HepG2 (cell line): ENCODE data around the gene HELZ2. TPM values are rescaled to one million over a fixed set of nuclear protein-coding genes. Genes with fewer than 3 reads are reported as not detected.

Experiments
- AGO1 ChIP-seq: fragments of 200-400 bp; formaldehyde crosslinking; IDR thresholded peaks from 2 replicates; pipeline ENCODE4 v1.6.1; 2017; ENCODE audit warnings: mild to moderate bottlenecking, low read depth, low read length, moderate library complexity; ENCODE audit not compliant: poor library complexity, severe bottlenecking
- ARNT ChIP-seq: fragments of 450-650 bp; IDR thresholded peaks from 2 replicates; pipeline ENCODE4 v1.6.1; 2017
- CBFB ChIP-seq: sonication (generic); formaldehyde crosslinking; IDR thresholded peaks from 2 replicates; pipeline ENCODE4 v1.4.0; 2020; ENCODE audit warnings: missing genetic modification reagents
- ETV5 ChIP-seq: IDR thresholded peaks from 2 replicates; pipeline ENCODE4 v1.6.1; 2018; ENCODE audit warnings: missing biosample characterization, missing genetic modification reagents, inconsistent platforms, borderline replicate concordance
- IKZF1 ChIP-seq: fragments of 450-650 bp; IDR thresholded peaks from 2 replicates; pipeline ENCODE4 v1.7.1; 2016
- LCORL ChIP-seq, 2 experiments: fragments of 450-650 bp in 1 of 2; sonication (generic) in 1 of 2; formaldehyde crosslinking in 1 of 2; IDR thresholded peaks; 2 replicates each; pipeline versions ENCODE4 v1.5.0 to v1.6.1; 2017 to 2020; ENCODE audit warnings: antibody characterized with exemption in 1 of 2, missing genetic modification reagents in 1 of 2
- NFYB ChIP-seq: sonication (generic); formaldehyde crosslinking; IDR thresholded peaks from 2 replicates; pipeline ENCODE4 v1.4.0; 2020; ENCODE audit warnings: missing genetic modification reagents
- PBX2 ChIP-seq: IDR thresholded peaks from 2 replicates; pipeline ENCODE4 v1.6.1; 2016; ENCODE audit warnings: control low read depth
- RBM39 ChIP-seq: fragments of 200-400 bp; formaldehyde crosslinking; IDR thresholded peaks from one replicate; pipeline ENCODE4 v1.6.1; 2018; ENCODE audit warnings: antibody characterized with exemption, mild to moderate bottlenecking, low read depth, low read length; ENCODE audit not compliant: poor library complexity, severe bottlenecking
- RORA ChIP-seq: sonication (generic); formaldehyde crosslinking; IDR thresholded peaks from 2 replicates; pipeline ENCODE4 v1.5.0; 2020; ENCODE audit warnings: mild to moderate bottlenecking, missing genetic modification reagents, moderate library complexity
- SALL1 ChIP-seq: sonication (generic); formaldehyde crosslinking; IDR thresholded peaks from 2 replicates; pipeline ENCODE4 v1.8.0; 2022; ENCODE audit warnings: mild to moderate bottlenecking, missing genetic modification reagents
- SRF ChIP-seq: IDR thresholded peaks from 2 replicates; pipeline ENCODE4 v1.6.1; 2011; ENCODE audit warnings: mild to moderate bottlenecking, low read depth, low read length, moderate library complexity
- TAF15 ChIP-seq: fragments of 200-400 bp; formaldehyde crosslinking; IDR thresholded peaks from one replicate; pipeline ENCODE4 v1.6.1; 2018; ENCODE audit warnings: mild to moderate bottlenecking, low read depth, low read length; ENCODE audit not compliant: poor library complexity, severe bottlenecking
- TBX2 ChIP-seq: sonication (generic); formaldehyde crosslinking; IDR thresholded peaks from 2 replicates; pipeline ENCODE4 v1.5.0; 2020; ENCODE audit warnings: missing genetic modification reagents, mild to moderate bottlenecking, borderline replicate concordance
- TFE3 ChIP-seq: IDR thresholded peaks from 2 replicates; pipeline ENCODE4 v1.6.1; 2016
- ZBTB25 ChIP-seq: IDR thresholded peaks from 2 replicates; pipeline ENCODE4 v1.6.1; 2018; ENCODE audit warnings: missing genetic modification reagents
- ZNF207 ChIP-seq: fragments of 450-650 bp; IDR thresholded peaks from 2 replicates; pipeline ENCODE4 v1.6.1; 2016; ENCODE audit warnings: antibody characterized with exemption, borderline replicate concordance
- ZNF333 ChIP-seq: sonication (generic); formaldehyde crosslinking; IDR thresholded peaks from 2 replicates; pipeline ENCODE4 v1.4.0; 2020; ENCODE audit warnings: mild to moderate bottlenecking, missing genetic modification reagents, borderline replicate concordance
- ZNF354B ChIP-seq: sonication (generic); formaldehyde crosslinking; IDR thresholded peaks from 2 replicates; pipeline ENCODE4 v1.8.0; 2022; ENCODE audit warnings: mild to moderate bottlenecking, missing genetic modification reagents
- ZNF441 ChIP-seq: sonication (generic); formaldehyde crosslinking; IDR thresholded peaks from 2 replicates; pipeline ENCODE4 v1.7.0; 2021; ENCODE audit warnings: missing genetic modification reagents, borderline replicate concordance
- ZNF503 ChIP-seq: sonication (generic); formaldehyde crosslinking; IDR thresholded peaks from 2 replicates; pipeline ENCODE4 v1.4.0; 2020; ENCODE audit warnings: missing genetic modification reagents
- ZNF530 ChIP-seq: sonication (generic); formaldehyde crosslinking; IDR thresholded peaks from 2 replicates; pipeline ENCODE4 v1.5.0; 2020; ENCODE audit warnings: low read depth, mild to moderate bottlenecking, missing genetic modification reagents
- ZNF678 ChIP-seq: sonication (generic); formaldehyde crosslinking; IDR thresholded peaks from 2 replicates; pipeline ENCODE4 v1.4.0; 2020; ENCODE audit warnings: mild to moderate bottlenecking, missing genetic modification reagents
- ZNF83 ChIP-seq: sonication (generic); formaldehyde crosslinking; IDR thresholded peaks from 2 replicates; pipeline ENCODE4 v1.4.0; 2020; ENCODE audit warnings: missing genetic modification reagents, mild to moderate bottlenecking, borderline replicate concordance
- polyA plus RNA-seq, 8 experiments: library from polyadenylated mRNA; depleted of rRNA in 3 of 8; stranded (reverse) in 7 of 8; unstranded in 1 of 8; fragments of >200 nt; fragmentation: Illumina TruSeq in 4 of 8; extraction: Trizol in 4 of 8; gene quantifications; 2 replicates each; pipeline versions ENCODE4 v1.2.1 to v1.2.3, GENCODE V29; 2011 to 2016; ENCODE audit warnings: low read depth in 4 of 8, missing spikeins in 1 of 8, mixed read lengths in 1 of 8; ENCODE audit not compliant: insufficient read depth in 1 of 8
- total RNA-seq, 5 experiments: library from RNA; depleted of rRNA; stranded (reverse); fragments of >200 nt; fragmentation: Illumina TruSeq; extraction: Trizol; gene quantifications; 2 replicates each; pipeline ENCODE4 v1.2.3, GENCODE V29; 2016; ENCODE audit warnings: low read depth in 1 of 5

Gene HELZ2
- total and polyA plus RNA-seq, 2 of the 13 experiments (the other 11 are each of a cell fraction or from before 2014, with no cell fraction given), result 9.6 to 10.1 TPM

GRCh38 chr20:63574156-63574828, at the start of gene HELZ2 (continued):
- no peak for TF ChIP-seq RBM39
- TF ChIP-seq ZNF354B (CRISPR knock-in tag), result 0 out of 2 replicates have a peak, but pooled peaks have one; percentile 71
- no peak for TF ChIP-seq RORA (CRISPR knock-in tag)
- TF ChIP-seq ZNF441 (CRISPR knock-in tag), result no peak; the same call in 1 of the 2 replicates
- TF ChIP-seq SRF, result no peak
- no peak for TF ChIP-seq ZNF207
- peak; percentile 49; the same call in 1 of the 2 replicates for TF ChIP-seq TBX2 (CRISPR knock-in tag)
- TF ChIP-seq SALL1 (CRISPR knock-in tag), result peak; percentile 75
- TF ChIP-seq CBFB (CRISPR knock-in tag), result 0 out of 2 replicates have a peak, but pooled peaks have one; percentile 56
- no peak for TF ChIP-seq ZNF530 (CRISPR knock-in tag)
- no peak for TF ChIP-seq TAF15
- no peak for TF ChIP-seq TFE3 (CRISPR knock-in tag)
- TF ChIP-seq NFYB (CRISPR knock-in tag), result no peak
- TF ChIP-seq ZNF333 (CRISPR knock-in tag), result peak; percentile 85; the same call in 1 of the 2 replicates
- no peak for TF ChIP-seq ZNF503 (CRISPR knock-in tag)
- TF ChIP-seq LCORL (IDR thresholded peaks at IDR 0.05), result no peak
- peak; percentile 76 for TF ChIP-seq LCORL (CRISPR knock-in tag; IDR thresholded peaks at IDR 0.05)
- TF ChIP-seq ETV5 (CRISPR knock-in tag), result no peak
- no peak for TF ChIP-seq IKZF1
- no peak for TF ChIP-seq ZNF83 (CRISPR knock-in tag)
- no peak for TF ChIP-seq ARNT
- no peak for TF ChIP-seq ZNF678 (CRISPR knock-in tag)
- TF ChIP-seq PBX2, result no peak
- TF ChIP-seq ZBTB25 (CRISPR knock-in tag), result no peak
- peak; percentile 37 for TF ChIP-seq AGO1
